ENCODE measurements around the gene ME1.

GRCh38 chr6:83252719-83253118 lies 178.1 kb downstream of the ME1 start:
- TF ChIP-seq, protein P1, sequence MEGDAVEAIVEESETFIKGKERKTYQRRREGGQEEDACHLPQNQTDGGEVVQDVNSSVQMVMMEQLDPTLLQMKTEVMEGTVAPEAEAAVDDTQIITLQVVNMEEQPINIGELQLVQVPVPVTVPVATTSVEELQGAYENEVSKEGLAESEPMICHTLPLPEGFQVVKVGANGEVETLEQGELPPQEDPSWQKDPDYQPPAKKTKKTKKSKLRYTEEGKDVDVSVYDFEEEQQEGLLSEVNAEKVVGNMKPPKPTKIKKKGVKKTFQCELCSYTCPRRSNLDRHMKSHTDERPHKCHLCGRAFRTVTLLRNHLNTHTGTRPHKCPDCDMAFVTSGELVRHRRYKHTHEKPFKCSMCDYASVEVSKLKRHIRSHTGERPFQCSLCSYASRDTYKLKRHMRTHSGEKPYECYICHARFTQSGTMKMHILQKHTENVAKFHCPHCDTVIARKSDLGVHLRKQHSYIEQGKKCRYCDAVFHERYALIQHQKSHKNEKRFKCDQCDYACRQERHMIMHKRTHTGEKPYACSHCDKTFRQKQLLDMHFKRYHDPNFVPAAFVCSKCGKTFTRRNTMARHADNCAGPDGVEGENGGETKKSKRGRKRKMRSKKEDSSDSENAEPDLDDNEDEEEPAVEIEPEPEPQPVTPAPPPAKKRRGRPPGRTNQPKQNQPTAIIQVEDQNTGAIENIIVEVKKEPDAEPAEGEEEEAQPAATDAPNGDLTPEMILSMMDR (IDR thresholded peaks at IDR 0.05): no peak
- TF ChIP-seq POLR2A (IDR thresholded peaks at IDR 0.05) (no peak), POLR2AphosphoS5 (IDR thresholded peaks at IDR 0.05; ENCODE audit: insufficient read depth in 1 of 2, low read depth in 1 of 2) (no peak)

Measured in vagina (tissue), 2 donors.